T-helper 9 cell (primary cell): ENCODE data around the gene TLL2.

Experiments used
- DNase-seq: peaks from one replicate; pipeline ENCODE4 v3.0.0-alpha.2; 2020

The TLL2 gene

GRCh38 chr10:96420228-96421009 lies 93.3 kb downstream of the TLL2 start:
- no peak for DNase-seq

- DNase-seq: no peak
Measured at GRCh38 chr10:96419351-96419750, 94.4 kb downstream of the TLL2 start.

- DNase-seq: no peak
Measured at GRCh38 chr10:96418582-96418981, 95.1 kb downstream of the TLL2 start.

GRCh38 chr10:96417441-96417840 lies 96.3 kb downstream of the TLL2 start:
- no peak for DNase-seq

- no peak for DNase-seq
Measured at GRCh38 chr10:96416643-96417042, 97.1 kb downstream of the TLL2 start.

GRCh38 chr10:96415891-96416554 lies 97.7 kb downstream of the TLL2 start:
- DNase-seq: no peak

GRCh38 chr10:96415150-96415890 lies 98.4 kb downstream of the TLL2 start:
- DNase-seq: no peak

GRCh38 chr10:96414303-96414702 lies 99.4 kb downstream of the TLL2 start:
- no peak for DNase-seq

- no peak for DNase-seq
Measured at GRCh38 chr10:96413151-96413787, 100.5 kb downstream of the TLL2 start.

GRCh38 chr10:96411716-96412320 lies 101.9 kb downstream of the TLL2 start:
- no peak for DNase-seq

GRCh38 chr10:96410296-96410695 lies 103.4 kb downstream of the TLL2 start:
- DNase-seq: no peak

- DNase-seq: no peak
Measured at GRCh38 chr10:96408201-96408600, 105.5 kb downstream of the TLL2 start.

GRCh38 chr10:96407560-96408069 lies 106.1 kb downstream of the TLL2 start:
- DNase-seq: no peak

- DNase-seq: no peak
Measured at GRCh38 chr10:96406091-96406490, 107.6 kb downstream of the TLL2 start.

GRCh38 chr10:96402417-96403305 lies 111.1 kb downstream of the TLL2 start:
- DNase-seq: no peak

GRCh38 chr10:96401036-96401435 lies 112.7 kb downstream of the TLL2 start:
- no peak for DNase-seq

GRCh38 chr10:96400465-96400864 lies 113.3 kb downstream of the TLL2 start:
- no peak for DNase-seq

- DNase-seq: no peak
Measured at GRCh38 chr10:96397902-96398301, 115.8 kb downstream of the TLL2 start.

GRCh38 chr10:96395931-96396877 lies 117.5 kb downstream of the TLL2 start:
- DNase-seq: peak; percentile 24

GRCh38 chr10:96390460-96390864 lies 123.3 kb downstream of the TLL2 start:
- no peak for DNase-seq
